HG03575 (cell line): ENCODE measurements around the gene DDX25.
"Not testable (repeated sequence)": the region's sequence is repeated elsewhere in the genome, so short reads cannot be mapped to it uniquely, and the experiment has no call there.

Experiments used
- ATAC-seq: cut with Tn5 transposase; IDR thresholded peaks from one replicate; pipeline ENCODE4 v1.9.1; 2021; ENCODE audit not compliant: unreplicated experiment, insufficient number of reproducible peaks, low FRiP score; ENCODE audit errors: extremely low read depth

Gene DDX25

DNA sequence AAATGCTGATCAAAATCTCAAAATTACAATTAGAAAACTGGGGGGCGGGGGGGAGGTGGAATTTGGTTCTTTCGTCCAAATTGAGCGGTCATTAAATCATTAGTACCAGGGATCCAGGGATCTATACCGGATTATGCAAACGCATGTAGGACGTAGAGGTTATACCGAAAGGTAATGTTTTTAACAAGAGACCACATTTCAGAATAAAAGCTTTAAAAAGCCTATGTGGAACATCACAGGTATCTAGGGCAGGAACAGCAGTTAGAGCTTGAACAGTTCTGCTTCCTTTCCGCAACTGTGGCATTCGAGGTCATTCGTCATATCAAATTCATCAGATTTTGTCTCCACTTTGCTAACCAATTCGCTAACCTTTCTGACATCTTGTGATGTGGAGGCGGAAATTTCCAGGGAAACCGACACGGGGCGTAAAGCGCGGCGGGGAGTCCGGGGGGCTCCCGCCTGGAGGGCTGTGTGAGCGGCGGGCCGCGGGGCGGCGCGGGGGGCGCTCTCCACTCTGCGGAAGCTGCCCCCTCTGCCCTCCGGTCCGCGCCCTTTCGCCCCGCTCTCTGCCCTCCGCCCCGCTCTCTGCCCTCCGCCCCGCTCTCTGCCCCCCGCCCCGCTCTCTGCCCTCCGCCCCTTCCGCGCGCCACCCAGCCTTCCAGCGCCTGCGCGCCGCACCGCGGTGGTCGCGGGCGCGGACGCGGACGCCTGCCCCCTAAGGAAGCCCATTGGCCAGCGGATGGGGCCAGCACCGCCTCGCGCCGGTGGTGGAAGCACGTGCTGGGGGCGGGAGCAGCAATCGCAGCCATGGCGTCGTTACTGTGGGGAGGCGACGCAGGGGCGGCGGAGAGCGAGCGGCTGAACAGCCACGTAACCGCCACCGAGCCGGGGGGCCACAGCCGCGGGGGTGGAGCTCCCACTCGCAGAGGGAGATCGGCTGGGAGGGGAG is at the start of gene DDX25:
Gene DDX25 (plus strand): TSS at position 798 of the 949 bp plus-strand sequence. CDS start 10 bp downstream, at position 808.
- ATAC-seq: no peak

DNA sequence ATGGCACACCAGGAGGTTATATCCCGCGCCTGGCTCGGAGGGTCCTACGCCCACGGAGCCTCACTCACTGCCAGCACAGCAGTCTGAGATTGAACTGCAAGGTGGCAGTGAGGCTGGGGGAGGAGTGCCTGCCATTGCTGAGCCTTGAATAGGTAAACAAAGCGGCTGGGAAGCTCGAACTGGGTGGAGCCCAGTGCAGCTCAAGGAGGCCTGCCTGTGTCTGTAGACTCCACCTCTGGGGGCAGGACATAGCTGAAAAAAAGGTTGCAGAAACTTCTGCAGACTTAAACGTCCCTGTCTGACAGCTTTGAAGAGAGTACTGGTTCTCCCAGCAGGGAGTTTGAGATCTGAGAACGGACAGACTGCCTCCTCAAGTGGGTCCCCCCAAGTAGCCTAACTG is 46.6 kb upstream of the DDX25 start:
- not testable (repeated sequence) for ATAC-seq

DNA sequence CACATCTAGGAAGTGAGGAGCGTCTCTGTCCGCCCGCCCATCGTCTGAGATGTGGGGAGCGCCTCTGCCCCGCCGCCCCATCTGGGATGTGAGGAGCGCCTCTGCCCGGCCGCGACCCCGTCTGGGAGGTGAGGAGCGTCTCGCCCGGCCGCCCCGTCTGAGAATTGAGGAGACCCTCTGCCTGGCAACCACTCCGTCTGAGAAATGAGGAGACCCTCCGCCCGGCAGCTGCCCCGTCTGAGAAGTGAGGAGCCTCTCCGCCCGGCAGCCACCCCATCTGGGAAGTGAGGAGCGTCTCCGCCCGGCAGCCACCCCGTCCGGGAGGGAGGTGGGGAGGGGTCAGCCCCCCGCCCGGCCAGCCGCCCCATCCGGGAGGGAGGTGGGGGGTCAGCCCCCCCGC is 41.5 kb upstream of the DDX25 start:
- ATAC-seq: not testable (repeated sequence)

DNA sequence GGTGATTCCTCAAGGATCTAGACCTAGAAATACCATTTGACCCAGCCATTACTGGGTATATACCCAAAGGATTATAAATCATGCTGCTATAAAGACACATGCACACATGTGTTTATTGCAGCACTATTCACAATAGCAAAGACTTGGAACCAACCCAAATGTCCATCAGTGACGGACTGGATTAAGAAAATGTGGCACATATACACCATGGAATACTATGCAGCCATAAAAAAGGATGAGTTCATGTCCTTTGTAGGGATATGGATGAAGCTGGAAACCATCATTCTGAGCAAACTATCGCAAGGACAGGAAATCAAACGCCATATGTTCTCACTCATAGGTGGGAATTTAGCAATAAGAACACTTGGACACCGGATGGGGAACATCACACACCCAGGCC is 39.0 kb upstream of the DDX25 start:
- not testable (repeated sequence) for ATAC-seq

DNA sequence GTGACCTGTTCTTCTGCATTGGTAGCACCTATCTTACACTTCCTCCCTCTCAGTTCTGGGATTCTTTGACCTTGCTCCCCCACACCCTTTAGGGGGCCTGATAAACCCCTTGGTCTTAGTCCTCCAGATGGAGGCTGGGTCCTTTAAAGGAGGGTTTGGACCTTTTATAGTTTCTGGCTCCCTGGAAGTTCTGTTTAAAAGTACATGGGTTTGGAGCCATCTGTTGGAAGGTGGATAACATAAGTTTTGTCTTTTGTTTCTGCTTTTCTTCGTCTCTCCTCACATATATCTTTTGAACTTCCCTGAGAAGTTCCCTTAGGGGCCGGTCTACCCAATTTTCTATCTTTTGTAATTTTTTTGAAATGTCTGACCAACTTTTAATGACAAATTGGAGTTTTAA is 34.8 kb upstream of the DDX25 start:
- no peak for ATAC-seq

DNA sequence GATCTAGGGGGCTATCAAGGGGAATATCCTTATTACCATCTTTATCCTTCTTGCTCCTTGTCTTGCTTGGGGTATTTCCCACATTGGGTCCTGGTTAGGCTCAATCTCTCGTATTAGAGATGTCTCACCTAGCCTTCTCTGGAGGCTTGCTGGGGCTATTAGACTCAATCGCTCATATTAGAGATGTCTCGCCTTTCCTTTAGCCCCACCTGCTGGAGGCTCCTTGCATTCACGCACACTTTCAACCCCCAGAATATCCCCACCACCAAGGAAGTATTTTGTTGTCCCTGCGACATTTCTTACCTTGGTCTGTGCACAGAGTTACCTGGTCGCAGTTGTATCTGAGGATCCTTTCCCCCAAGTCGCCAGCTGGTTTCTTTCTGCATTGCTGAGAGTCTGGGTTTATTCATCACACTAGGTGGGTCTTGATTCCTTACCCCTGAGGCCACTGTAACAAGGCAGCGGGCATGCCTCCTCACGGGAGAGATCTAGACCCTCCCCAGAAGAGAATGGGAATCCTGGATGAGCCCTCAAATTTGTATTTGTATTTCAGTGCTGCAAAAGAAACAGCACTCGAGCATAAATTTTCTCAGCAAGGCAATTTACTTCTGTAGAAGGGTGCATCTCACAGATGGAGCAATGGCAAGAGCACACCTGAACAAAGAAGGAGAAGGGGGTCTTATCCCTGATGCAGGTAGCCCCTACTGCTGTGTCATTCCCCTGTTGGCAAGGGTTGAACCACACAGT is 32.7 kb upstream of the DDX25 start:
- no peak for ATAC-seq

DNA sequence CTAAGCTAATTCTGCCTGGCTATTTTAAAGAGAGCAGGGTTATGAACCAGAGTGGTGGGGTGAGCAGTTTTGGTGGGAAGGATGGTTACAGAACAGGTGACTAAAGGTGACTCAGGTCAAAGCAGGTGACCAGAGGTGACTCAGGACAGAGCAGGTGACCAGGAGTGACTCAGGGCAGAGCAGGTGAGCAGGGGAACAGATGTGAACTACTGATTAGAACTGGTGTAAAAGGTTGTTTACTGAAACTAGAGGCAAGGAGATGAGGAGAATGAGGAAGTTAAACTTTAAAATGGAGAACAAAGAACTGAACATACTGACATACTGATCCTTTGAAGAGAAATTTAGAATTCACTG is 32.2 kb upstream of the DDX25 start:
- no peak for ATAC-seq

DNA sequence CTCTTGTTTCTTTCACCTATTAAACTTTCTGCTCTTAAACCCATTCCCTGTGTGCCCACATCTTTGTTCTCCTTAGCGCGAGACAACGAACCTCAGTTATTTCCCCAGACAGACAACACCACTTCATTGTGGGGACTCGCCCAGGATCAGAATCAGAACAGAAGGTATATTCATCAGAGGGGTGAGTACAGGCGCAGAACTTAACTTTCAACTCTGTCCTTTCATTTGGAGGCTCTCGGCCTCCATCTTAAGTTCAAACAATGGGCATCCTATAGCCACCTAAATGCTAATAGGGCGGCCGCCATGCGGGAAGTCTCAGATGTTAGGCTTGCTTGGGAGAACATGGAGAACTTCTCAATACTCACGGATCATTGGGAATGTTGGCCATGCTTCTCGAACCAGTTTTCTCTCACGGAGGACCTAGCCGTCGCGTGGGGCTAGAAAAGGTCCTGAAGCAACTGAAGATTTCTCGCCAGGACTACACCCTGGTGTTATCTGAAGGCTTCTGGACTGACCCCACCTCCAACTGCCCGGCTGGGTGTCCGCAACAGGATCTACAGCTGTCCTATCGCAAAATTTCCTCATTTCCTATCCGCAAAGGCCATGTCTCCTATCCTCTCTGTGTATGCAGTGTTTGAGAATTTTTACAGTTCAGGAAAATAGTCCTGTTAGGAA is 30.3 kb upstream of the DDX25 start:
- no peak for ATAC-seq

DNA sequence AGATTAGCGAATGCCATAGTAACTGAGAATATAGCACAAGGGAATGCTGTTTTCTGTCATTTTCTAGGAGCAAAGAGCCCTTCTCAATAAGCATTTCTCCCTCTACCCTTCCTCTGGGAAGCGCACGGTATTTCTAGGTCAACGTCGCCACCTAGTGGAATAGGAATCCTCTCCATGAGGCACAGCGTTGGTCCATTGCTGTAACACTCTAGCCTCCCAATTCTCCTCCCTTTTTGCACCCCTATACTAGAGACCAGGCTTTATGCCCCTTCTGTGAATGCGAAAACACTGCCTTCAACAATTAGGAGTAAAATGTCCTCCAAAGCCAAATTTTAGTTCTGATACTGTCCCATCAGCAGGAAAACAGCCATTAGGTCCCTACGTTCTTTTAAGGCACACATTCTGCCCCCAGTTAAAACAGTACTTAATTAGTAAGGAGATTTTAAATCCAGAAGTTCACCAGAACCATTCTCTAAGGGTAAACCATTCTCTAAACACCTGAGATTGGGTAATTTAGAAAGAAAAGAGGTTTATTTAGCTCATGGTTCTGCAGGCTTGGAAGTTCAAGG is 29.7 kb upstream of the DDX25 start:
- ATAC-seq: no peak

DNA sequence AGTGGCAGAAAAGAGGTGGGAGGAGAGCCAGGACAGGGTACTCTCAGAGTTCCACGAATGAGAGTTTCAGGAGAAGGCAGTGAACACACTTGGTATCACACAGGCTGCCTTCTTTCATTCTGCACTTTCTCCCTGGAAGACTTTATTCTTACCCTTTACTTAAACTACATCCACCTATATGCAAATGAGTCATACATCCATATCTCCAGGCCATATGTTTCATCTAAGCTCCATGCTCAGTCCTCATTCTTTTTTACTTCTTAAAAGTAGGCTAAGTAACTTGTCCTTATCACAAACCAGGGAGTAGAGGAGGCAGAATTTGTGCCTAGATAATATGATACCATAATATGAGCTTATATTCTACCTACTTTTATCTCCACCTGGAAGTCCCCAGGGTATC is 23.0 kb upstream of the DDX25 start:
- ATAC-seq: no peak

DNA sequence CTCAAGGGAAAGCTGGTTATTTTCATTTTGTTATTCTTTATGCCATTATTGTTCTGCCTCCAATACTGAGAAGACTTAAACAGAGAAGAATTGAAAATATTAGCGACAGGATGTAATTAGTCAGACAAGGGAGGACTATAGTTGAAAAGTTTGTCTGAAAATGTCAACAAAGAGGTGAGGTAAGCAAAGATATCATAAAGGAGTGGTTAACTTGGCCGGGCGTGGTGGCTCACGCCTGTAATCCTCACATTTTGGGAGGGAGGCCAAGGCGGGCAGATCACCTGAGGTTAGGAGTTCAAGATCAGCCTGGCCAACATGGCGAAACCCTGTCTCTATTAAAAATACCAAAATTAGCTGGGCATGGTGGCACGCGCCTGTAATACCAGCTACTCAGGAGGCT is 20.9 kb upstream of the DDX25 start:
- ATAC-seq: no peak

DNA sequence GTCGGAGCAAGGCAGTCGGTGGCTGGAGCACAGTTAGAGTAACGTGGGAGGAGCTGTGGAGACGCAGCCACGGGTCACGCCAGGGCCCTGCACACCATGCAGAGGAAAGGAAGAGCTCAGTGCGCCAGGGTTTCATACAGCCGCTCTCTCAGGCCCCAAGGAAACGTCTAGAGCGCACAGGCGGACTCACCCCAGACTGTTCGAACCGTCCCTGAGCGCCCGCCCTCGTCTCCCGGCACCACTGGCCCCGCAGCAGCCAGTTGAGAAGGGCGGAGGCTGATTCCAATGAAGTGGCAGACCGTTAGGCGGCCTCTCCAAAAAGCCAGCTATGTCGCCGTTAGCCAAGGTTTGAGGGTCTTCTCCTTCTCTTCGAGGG is 17.3 kb upstream of the DDX25 start:
- ATAC-seq: no peak

DNA sequence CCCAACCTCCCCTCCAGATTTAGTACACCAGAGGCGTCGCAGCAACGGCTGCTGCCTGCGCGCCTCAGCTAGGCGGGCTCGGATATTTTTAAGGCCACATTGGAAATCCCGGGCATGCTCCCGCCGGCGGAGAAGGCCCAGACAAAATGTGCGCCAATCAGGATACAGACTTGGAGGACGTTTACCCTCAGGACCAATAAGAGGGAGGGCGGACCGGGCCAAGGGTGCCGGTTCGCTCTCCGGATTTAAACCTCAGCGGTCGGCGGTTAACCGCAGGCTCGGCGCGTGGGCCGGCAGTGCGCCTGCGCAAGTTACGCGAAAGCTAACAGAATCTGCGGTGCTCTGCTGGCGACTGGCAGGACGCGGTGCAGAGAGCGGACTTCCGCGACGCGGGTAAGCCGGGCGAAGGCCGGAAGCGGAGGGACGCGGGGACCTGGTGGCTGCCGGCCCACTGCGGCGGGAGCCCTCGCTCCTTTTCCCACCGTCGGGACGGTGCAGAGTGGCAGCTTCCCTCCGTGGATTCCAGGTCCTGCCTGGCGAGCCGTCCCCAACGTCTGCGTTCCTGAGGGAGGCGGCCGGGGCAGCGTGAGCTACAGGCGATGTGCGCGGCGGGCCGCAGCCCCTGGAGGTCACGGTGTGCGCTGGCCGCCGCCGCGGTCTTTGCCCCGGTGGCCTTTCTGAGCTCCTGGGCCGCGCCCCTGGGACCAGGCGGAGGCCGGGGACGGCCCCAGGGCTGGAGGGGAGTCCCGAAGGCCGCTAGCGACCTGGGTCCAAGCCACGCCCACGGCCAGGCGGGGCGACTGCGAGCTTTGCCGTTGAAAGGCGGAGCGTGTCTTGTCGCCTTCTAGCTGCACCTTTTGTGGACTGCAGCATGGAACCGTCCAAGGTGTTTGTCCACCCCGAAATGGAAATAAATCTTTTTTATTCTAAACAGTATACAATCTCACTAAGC is 16.7 kb upstream of the DDX25 start, which contains the start of gene HYLS1:
Gene HYLS1 (plus strand): TSS at position 296 of the 952 bp plus-strand sequence. CDS start 11,701 bp downstream, outside the sequence.
- ATAC-seq: peak; percentile 61

DNA sequence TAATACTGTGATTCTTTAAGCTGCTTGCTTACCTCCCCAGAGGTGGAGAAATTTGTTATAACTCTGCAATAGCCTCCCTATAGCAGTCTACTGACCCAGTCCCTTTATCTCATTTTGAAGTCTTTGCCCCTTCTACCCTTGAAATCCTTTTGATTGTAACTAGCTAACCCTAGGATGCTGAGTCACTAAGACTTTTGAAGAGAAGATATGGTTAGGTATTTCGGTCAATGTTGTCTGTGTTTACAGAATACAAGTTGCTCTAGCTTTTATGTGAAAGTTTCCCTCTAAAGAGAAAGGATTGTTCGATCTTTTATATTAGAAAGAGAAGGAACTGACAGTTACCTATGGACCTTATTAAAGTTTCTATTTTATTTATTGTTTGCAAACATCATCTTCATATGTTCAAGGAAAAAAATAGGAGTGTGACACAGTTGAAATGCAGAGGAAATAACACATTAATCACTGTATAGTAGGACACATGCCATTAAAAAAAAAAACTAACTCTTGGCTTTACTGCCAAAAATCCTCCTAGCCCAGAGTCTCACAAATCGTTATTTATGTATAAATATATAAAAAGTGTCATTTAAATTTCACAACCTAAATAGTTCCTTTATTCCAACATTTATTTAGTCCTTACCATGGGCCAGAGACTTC is 13.7 kb upstream of the DDX25 start:
- ATAC-seq: no peak

DNA sequence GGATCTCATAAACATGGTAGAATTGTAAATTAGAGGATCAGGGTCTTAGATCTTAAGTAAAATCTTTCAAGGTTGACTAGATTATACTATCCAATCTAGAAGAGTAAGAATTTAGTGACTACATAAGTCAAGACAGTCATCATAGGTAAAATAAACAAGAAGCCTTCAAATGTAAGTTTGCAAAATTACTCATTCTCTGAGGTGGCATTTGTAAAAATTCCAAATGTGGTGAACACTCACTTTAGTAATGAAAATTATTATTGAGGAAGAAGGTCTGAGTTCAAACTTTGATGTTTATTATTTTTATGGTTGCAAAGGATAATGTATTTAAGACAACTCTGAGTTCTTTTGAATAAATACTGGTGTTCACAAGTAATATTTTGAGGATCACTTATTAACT is 12.2 kb upstream of the DDX25 start:
- ATAC-seq: no peak

DNA sequence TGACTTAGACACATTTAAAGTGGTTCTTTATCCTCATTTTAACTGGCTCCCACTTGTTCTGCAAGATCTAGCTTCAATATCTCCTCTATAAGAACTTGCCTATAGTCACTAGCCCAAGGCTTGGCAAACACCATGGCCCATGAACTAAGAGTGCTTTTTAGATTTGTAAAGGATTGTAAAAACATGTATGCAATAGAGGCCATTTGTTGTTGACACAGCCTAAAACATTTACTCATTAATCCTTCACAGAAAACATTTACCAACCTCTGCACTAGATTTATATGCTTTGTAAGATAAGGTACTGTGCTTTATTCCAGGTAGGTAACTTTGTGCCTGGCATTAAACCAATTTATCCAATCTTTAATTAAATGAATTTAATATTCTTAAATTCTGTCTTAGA is 11.3 kb upstream of the DDX25 start:
- ATAC-seq: no peak

DNA sequence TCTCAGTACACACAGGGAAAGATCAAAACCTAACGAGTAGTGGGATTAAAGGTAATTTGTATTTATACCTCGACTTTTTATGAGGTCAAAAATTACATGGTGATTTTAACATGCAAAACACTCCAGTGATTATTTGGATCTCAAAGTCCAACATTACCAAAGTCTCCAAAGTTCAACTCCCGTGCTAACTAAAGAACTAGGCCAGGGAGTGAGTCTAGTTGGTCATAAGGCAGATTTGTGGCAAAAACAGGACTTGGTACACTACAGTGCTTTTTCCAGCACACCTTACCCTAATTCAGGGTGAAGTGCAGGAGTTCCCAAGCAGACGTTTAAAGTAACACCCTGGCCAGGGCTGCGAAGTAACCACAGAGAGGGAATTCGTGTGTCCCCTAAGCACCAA is 2.4 kb upstream of the DDX25 start:
- no peak for ATAC-seq
